ENCODE results near the gene GPBP1L1. TPM values are rescaled to one million over a fixed set of nuclear protein-coding genes. Genes with fewer than 3 reads are reported as not detected.

GPBP1L1 gene
- total and polyA plus RNA-seq, 9 of the 15 experiments (the other 6 are each of a cell fraction or from before 2014, with no cell fraction given), result 86.0 to 216 (median 138) TPM

GRCh38 chr1:45584351-45585109 lies 101.8 kb downstream of the GPBP1L1 start (continued):
- peak; percentile 57 for TF ChIP-seq MGA (IDR thresholded peaks at IDR 0.05)
- TF ChIP-seq RNF219 (CRISPR knock-in tag; IDR thresholded peaks at IDR 0.05), result no peak
- no peak for TF ChIP-seq ZNF175 (CRISPR knock-in tag; IDR thresholded peaks at IDR 0.05; ENCODE audit: low read depth)
- TF ChIP-seq, protein P1, sequence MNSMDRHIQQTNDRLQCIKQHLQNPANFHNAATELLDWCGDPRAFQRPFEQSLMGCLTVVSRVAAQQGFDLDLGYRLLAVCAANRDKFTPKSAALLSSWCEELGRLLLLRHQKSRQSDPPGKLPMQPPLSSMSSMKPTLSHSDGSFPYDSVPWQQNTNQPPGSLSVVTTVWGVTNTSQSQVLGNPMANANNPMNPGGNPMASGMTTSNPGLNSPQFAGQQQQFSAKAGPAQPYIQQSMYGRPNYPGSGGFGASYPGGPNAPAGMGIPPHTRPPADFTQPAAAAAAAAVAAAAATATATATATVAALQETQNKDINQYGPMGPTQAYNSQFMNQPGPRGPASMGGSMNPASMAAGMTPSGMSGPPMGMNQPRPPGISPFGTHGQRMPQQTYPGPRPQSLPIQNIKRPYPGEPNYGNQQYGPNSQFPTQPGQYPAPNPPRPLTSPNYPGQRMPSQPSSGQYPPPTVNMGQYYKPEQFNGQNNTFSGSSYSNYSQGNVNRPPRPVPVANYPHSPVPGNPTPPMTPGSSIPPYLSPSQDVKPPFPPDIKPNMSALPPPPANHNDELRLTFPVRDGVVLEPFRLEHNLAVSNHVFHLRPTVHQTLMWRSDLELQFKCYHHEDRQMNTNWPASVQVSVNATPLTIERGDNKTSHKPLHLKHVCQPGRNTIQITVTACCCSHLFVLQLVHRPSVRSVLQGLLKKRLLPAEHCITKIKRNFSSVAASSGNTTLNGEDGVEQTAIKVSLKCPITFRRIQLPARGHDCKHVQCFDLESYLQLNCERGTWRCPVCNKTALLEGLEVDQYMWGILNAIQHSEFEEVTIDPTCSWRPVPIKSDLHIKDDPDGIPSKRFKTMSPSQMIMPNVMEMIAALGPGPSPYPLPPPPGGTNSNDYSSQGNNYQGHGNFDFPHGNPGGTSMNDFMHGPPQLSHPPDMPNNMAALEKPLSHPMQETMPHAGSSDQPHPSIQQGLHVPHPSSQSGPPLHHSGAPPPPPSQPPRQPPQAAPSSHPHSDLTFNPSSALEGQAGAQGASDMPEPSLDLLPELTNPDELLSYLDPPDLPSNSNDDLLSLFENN (IDR thresholded peaks at IDR 0.05; ENCODE audit: low read depth in 2 of 2, low read length in 2 of 2), result 0 out of 4 replicates have a peak, but pooled peaks of 1 of the 2 experiments have one; percentile 4
- TF ChIP-seq ZNF384 (IDR thresholded peaks at IDR 0.05; ENCODE audit: low read depth, low read length), result peak; percentile 81
- TF ChIP-seq RFX1 (IDR thresholded peaks at IDR 0.05), result peak; percentile 82

Measured in K562 (cell line).